T follicular helper cell (primary cell): Measurements from ENCODE around the gene SNAPC3.
"Not testable (repeated sequence)": the region's sequence is repeated elsewhere in the genome, so short reads cannot be mapped to it uniquely, and the experiment has no call there.

Experiments
- DNase-seq: peaks from one replicate; pipeline ENCODE4 v3.0.0-alpha.2; 2020; ENCODE audit warnings: low read depth

Gene SNAPC3

DNA sequence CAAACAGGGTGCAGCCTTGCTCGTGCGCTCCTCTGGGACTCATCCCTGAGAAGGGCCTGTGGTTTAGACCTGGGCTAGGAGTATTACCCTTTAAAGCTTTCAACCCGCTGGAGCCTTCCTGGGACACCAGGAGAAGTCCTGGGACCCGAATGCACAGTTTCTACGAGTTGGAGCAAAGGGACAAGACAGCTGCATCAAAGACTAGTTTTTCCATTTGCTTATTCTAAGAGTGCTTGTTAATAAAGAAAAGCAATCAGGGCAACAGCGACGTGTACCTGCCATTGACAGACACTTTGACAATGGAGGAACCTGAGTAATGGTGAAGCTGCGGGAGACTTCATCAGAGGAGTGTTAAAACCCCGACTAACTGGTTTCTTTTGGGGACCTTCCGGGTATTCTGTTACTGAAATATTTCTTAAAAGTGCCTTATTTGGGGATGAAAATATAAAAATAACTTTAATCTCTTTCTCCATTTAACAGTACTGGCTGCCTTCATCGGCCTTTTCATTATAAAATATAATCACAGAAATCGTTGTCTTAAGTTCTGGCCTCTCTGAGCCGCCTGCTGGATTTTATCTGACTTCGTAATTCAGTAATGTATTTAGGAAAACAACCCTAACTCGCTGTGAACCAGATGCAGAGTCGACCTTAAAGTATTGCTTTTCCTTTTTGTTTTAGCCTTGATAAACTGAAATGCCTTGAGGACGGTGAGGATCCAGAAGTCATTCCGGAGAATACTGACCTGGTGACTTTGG lies 732 bp downstream of the SNAPC3 start:
- no peak for DNase-seq

DNA sequence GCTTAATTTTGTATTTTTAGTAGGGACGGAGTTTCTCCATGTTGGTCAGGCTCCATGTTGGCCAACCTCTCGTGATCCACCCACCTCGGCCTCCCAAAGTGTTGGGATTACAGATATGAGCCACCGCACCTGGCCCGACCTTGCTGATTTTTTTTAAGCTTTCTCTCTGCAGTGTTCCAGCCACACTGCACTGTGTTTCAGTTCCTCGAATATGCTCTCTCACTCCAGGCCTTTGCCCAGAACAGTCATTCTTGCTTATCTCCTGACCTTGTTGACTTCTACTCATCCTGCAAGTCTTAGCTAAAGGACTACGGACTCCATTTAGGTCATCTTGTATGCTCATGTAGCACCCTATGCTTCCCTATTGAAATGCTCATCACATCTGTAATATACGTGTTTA lies 3.3 kb downstream of the SNAPC3 start:
- DNase-seq: no peak

DNA sequence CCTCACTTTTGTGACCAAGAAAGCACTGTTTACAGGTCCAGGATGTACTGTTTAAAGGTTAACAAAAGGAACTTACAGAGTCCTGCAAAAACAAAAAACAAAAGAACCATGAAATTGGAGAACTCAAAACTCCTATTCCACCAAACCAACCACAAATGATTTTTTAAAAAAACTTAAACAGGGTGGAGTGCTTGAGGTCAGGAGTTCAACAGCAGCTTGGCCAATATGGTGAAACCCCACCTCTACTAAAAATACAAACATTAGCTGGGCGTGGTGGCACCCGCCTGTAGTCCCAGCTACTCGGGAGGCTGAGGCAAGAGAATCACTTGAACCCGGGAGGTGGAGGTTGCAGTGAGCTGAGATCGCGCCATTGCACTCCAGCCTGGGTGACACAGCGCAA lies 5.0 kb downstream of the SNAPC3 start:
- DNase-seq: not testable (repeated sequence)

DNA sequence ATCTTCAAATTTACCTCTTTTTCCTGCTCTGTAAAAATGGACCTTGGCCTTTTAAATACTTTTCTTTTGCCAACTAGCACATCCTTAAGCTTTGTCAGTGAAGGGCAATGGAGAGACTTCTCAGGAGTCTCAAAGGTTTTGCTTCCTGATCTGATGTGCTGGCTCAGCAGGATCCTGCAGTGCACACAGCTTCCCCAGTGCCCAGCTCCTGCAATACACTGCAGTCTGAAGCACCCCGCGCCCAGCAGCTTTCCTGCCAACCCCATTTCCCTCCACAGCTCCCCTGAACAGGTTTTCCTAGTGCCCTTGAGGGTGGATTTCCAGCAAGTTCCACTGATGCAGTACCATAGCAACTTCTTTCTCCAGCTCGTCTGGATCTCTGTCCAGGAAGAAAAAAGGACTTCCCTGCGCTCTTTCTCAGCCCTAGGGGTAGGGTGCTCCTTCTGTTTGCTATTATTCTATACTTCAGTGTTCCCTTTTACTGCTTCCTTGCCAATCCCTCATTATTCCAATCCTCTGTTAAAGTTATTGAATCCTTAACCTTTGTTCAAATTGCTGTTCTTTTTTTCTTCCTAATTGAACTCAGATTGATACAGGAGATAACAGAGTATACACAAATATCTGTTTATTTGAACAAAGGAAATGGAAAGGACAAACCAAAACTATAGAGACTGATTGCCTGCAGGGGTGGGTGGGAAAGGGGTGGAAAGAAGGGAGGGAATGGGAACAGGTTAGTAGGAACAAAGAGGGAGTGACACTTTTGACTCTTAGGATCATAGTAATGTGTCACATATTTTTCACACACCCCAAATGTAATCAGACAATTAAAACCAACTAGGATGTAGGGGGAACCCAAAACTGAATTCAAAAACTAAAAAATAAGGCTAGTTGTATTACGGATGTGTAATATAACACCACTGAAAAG lies 8.5 kb downstream of the SNAPC3 start:
- no peak for DNase-seq

DNA sequence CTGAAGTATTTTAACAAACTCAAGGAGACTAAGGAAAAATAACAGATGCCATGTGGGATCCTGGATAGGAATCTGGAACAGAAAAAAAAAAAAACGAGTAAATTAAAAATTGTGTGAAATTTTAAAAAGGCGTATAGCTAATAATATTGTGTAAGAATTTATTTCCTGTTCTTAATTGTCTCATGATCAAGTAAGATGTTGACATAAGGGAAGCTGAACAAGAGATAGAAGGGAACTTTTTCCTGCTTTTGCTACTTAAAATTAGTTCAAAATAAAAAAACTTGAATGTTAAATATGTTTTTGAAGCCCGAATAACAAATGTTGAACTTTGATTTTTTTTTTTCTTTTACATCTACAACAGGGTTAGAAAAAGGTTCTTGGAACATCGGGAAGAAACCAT lies 10.5 kb downstream of the SNAPC3 start:
- no peak for DNase-seq

DNA sequence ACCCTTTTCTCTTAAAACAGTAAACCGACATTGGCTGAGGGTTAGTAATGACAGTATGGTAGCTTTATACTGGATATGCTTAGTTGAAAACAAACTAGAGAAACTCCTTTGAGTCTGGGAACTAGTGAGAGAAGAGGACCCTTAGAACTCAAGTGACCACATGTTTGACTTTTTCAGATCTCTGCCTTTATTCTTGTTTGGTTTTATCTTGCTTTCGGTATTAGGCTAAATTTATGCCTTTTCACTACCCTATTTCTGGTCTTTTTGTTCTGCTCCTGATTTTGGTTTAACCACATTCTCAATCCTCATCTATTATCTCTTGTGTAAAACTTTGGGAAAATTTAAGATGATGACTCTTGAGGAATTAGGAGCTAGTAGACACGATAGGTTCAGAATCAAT lies 11.0 kb downstream of the SNAPC3 start:
- DNase-seq: no peak

- DNase-seq: no peak
Measured at GRCh38 chr9:15438891-15439290, 16.2 kb downstream of the SNAPC3 start.

DNA sequence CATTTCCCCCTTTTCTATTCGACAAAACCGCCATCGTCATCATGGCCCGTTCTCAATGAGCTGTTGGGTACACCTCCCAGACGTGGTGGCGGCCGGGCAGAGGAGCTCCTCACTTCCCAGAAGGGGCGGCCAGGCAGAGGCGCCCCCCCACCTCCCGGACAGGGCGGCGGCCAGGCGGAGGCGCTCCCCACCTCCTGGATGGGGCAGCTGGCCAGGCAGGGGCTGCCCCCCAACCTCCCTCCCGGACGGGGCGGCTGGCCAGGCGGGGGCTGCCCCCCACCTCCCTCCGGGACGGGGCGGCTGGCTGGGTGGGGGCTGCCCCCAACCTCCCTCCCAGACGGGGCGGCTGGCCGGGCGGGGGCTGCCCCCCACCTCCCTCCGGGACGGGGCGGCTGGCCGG lies 19.2 kb downstream of the SNAPC3 start:
- not testable (repeated sequence) for DNase-seq

DNA sequence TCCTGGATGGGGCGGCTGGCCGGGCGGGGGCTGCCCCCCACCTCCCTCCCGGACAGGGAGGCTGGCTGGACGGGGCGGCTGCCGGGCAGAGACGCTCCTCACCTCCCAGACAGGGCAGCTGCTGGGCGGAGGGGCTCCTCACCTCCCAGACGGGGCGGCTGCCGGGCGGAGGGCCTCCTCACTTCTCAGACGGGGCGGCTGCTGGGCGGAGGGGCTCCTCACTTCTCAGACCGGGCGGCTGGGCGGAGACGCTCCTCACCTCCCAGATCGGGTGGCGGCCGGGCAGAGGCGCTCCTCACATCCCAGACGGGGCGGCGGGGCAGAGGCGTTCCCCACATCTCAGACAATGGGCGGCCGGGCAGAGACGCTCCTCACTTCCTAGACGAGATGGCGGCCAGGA lies 19.6 kb downstream of the SNAPC3 start:
- DNase-seq: not testable (repeated sequence)

- DNase-seq: no peak
Measured at GRCh38 chr9:15444141-15444540, 21.5 kb downstream of the SNAPC3 start.

DNA sequence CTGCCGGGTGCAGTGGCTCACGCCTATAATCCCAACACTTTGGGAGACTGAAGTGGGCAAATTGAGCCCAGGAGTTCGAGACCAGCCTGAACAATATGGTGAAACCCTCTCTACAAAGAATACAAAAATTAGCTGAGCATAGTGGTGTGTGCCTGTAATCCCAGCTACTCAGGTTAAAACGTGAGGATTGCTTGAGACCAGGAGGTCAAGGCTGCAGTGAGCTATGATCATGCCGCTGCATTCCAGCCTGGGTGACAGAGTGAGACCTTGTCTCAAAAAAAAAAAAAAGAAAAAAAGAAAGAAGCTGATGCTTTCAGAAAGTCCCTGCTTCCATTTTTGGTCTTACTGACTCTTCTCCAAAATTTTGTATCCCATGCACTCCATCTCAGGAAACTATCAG lies 31.3 kb downstream of the SNAPC3 start:
- no peak for DNase-seq

GRCh38 chr9:15461056-15461455 lies 38.4 kb downstream of the SNAPC3 start:
- no peak for DNase-seq

DNA sequence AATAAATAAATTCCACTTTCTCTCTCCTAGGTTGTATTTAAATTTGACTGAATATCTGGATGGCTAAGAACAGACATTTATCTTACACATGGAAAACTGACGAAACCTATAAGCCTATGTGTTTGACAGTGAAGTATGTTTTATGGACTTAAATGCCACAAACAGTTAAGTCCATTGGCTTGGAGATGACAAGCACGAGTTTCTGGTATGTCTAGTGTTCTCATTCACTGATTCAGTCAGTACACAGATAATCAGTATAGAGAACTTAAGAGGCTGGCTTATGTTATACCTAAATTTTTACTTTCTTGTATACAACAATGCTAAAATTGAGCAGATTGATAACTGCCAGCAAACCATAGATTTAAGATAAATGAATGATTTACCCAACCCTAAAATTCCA lies 38.9 kb downstream of the SNAPC3 start:
- no peak for DNase-seq

GRCh38 chr9:15468145-15468544 lies 45.5 kb downstream of the SNAPC3 start:
- DNase-seq: no peak

DNA sequence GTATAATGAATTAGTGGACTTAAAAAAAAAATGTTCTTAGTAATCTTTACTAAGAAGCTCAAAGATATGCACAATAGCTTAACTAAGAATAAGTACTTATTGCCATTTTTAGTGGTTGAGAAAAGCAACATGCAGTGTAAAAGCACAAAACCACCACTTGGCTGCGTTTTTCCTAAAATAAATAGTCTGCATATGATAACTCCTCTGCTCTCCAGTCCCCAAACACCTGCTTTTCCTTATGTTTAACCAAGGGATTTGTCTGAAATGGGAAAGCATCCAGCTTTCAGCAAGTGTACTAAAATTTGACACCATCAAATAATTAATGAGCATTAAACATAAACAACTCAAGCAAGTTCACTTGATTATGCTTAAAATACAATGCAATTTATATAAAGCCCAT lies 46.7 kb downstream of the SNAPC3 start:
- DNase-seq: no peak

GRCh38 chr9:15469862-15470261 lies 47.2 kb downstream of the SNAPC3 start:
- no peak for DNase-seq

DNA sequence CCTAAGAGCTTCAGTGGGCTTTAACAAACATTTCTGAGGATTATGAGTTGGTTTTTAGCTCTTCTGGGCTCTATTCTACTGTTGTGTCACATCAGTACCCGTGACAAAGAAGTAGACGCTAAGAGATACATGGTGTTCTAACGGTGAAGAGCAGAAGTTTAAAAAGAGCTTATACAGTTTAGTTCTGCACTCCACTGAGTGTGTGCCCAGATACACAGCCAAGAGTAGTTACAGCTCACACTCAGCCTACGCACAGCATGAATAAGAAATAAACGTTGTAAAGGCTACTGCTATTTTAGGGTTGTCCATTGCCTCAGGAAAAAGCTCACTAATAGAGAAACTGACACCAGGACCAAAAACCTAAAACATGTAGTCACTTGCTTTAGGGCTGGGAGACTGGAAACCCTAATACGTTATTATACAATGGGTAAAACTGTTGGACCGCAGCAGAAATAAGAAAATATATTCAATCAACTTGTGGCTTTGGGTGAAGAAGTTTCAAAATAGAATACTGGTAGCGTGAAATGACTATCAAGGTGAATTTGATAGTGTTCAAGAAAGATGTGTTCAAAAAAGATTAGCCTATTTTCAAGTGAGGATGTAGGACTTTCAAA lies 53.4 kb downstream of the SNAPC3 start:
- no peak for DNase-seq

GRCh38 chr9:15480028-15480427 lies 57.4 kb downstream of the SNAPC3 start:
- DNase-seq: no peak

DNA sequence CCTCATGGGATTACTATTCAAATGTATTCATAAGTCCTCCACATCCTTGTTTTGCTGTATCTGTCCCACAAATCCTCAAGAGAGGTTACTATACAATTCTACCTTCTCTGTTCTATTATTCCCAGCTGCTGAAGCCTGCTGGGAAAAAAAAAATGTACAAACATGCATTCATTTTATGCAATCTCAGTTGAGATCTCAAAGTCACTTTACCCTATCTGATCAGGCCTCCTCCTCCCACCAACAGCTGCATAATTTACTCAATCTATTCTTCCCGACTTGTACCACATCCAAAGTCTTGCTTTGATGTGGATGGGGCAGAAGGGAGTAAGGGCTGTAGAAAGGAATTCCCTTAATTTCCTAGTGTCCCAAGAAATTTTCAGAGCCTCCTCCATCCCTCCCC lies 59.5 kb downstream of the SNAPC3 start:
- no peak for DNase-seq

DNA sequence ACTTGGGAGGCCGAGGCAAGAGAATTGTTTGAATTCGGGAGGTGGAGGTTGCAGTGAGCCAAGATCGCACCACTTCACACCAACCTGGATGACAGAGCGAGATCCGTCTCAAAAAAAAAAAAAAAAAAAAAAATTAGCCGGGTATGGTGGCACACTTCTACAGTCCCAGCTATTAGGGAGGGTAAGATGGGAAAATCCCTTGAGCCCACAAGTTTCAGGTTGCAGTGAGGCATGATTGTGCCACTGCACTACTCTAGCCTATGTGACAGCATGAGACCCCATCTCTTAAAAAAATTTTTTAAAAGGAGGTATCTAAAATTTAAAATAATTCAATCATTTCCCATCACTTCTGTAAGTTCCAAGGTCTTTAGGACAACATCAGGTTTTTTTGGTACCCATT lies 62.1 kb downstream of the SNAPC3 start:
- DNase-seq: no peak

GRCh38 chr9:15485836-15486666 lies 63.4 kb downstream of the SNAPC3 start:
- no peak for DNase-seq

DNA sequence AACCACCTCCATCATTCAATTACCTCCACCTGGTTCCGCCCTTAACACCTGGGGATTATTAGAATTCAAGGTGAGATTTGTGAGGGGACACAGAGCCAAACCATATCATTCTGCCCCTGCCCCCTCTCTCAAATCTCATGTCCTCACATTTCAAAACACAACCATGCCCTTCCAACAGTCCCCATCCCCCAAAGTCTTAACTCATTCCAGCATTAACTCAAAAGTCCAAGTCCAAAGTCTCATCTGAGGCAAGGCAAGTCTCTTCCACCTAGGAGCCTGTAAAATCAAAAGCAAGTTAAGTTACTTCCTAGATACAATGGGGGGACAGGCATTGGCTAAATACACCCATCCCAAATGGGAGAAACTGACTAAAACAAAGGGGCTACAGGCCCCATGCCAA lies 69.3 kb downstream of the SNAPC3 start:
- no peak for DNase-seq
